Hematopoietic multipotent progenitor cell treated with erythropoietin and hydrocortisone succinate and interleukin-3 and kit ligand, for 4 days (in vitro differentiated cells): ENCODE data around the gene ST3GAL4.
A peak's percentile ranks its signal among the peaks of the same experiment; 100 is the strongest.
"Not testable (repeated sequence)": the region's sequence is repeated elsewhere in the genome, so short reads cannot be mapped to it uniquely, and the experiment has no call there.

Experiments used
- DNase-seq: peaks from one replicate; pipeline ENCODE4 v3.0.0-alpha.2; 2015

Gene ST3GAL4

DNA sequence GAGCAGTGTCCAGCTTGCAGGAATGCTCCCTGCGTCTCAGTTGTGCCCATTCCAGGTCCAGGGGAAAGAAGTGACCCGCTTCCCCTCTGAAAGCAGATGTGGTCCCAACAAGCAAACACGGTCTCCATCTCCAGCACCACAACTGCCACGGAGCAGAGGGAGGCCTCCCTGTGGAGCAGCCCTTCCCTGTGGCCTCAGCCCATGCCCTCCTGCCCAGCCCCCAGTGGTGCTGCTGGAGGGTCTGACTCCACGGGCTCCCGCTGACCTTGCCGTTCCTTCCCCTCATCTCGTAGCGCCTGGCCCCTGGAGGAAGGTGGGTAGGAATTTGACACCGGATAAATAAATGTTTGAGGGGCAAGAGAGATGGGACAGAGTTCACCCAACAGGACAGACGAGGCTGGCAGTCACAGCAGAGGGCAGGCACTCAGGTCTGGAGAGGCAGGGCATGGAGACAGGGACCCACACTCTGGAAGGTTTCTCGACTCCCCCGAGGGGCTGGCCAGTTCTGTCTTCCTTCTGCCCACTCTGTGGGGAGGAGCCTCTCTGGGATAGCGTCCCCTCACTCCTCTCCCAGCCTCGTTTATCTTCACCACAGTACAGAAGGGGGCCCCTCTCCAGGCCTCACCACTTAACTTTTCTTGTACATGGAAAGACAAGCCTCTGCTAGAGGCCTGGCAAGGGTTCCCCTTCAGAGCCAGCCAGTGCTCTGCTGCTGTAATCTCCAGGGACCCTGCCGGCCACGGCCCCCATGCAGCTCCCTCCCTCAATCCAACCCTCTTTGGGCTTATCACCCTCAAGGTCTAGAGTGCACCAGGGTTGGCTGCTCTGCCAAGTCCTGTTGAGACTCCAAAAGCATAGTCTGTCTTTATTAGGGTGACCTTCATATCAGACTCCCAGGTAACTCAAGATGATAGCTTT, 7.5 kb upstream of the ST3GAL4 start:
- peak; percentile 72 for DNase-seq

DNA sequence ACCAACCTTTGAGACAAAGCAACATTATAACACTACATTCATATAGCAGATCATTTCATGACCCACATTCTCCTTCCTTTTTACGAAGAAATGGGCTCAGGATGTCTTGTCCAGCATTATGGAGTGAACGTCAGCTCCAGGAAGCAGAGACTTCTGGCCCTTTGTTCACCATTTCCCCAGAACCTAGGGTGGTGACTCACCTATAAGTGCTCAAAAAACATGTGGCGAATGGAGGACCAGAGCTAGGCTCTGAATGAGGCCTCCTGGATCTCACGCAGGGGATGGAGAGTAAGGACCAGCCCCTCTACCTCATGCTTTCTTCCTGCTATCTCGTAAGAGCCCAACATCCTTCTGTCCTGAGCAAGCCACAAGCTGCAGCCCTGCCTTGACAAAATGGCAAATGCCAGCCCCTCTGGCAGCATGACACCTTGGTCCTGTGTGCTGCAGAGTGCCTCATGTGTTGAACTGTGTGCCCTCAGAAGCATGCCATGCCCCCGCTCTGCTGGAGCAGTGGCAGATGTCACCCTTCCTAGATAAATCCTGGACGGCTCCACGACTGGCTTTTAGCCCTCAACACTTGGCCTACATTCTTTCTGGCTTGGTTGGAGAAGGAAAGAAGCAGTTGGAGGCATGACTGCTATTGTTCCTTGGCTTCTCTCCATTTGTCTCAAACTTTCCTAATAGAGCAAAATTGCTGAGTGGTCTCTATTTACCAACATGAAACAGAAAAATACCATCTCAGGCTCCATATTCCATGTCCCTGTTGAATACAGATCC, 6.5 kb upstream of the ST3GAL4 start:
- DNase-seq, result no peak

DNA sequence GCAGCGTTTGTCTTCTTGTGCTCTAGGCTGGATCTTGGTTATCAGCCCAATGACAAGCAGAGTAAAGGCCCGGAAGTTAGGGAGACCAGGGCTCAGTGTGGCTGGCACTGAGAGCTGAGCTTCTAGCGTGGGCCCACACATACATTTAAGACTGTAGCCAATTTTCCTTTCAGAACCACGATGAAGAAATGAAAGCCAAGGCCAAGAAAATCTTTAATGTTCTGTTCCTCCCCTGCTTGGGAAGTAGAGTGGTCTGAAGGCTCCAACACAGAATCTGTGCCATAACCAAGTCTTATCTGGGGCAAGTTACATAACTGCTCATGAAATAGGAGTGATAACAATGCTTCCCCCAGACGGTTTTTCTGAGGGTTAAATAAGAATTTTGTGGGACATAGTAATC, 4.7 kb upstream of the ST3GAL4 start:
- DNase-seq, result peak; percentile 69

DNA sequence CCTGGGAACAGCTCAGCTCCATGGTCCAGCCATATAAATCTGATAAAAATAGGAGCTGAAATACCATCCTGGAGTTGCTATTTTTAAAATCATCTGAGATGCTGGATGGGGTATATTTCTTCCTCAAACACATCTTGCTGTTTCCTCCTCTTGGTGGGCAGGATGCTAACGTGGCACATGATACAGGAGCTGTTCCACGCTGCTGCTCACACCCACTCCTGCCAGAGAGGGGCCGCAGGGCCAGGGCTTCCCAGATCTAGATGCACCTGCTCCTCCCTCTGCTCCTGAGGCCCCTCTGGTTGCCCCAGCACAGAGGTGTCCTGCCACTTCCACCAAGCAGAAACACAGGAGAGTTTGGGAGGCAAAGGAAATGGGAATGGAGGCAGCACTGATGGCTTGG, 3.3 kb upstream of the ST3GAL4 start:
- DNase-seq, result no peak

DNA sequence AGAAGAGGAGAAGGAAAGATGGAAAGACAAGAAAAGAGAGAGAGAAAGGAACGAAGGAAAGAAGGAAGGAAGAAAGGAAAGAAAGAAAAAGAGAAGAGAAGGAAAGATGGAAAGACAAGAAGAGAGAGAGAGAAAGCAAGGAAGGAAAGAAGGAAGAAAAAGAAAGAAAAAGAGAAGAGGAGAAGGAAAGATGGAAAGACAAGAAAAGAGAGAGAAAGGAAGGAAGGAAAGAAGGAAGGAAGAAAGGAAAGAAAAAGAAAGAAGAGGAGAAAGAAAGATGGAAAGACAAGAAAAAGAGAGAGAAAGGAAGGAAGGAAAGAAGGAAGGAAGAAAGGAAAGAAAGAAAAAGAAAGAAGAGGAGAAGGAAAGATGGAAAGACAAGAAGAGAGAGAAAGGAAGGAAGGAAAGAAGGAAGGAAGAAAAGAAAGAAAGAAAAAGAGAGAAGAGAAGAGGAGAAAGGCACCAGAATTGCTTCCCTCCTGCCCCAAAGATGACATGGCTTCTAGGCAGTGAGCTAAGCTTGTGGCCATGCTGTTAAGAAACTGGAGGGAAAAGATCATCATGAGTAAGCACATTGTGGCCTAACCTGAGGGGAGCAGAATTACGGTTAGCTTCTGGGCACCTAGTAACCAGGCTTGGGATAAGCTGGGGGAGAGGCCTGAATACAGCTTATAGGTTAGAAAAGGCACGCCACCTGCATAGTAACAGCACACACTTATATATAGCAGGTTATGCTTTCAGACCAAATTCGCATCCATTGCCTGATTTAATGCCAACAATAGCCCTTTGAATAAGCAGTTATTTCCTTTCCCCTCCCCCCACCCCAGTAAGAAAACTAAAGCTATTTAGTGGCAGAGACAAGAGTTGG, 2.3 kb upstream of the ST3GAL4 start:
- peak; percentile 93 for DNase-seq

DNA sequence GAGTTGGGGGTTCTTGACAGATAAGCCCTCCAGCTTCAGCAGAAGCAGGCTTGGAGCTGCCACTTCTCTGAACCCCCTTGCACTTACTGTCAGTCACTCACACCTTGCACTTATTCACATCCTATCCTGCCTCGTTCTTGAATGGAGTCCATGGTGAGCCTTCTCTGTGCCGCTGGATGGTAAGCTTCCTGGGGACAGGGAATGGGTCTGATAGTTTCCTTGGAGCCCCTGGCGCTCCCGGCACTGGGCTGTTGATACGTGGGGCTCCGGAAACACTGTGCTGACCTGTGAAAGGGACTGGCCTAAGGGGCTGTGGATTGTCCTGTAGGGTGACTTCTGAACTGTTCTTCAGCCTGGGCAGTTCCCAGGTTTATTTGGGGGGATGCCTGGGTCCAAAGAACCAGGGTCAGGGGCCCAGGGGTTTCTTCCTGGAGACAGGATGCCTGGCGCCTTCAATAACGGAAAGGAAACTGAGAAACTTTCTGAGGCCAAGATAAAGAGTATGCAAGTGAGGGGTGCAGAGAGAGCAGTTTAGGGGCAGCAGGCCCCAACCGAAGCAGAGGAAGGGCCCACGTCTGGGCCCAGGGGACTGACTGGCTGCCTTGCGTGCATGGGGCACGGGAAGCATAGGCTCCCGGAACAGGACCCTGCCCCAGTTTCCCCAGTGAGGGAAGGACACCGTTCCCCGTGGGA, 709 bp upstream of the ST3GAL4 start:
- DNase-seq, result peak; percentile 56

DNA sequence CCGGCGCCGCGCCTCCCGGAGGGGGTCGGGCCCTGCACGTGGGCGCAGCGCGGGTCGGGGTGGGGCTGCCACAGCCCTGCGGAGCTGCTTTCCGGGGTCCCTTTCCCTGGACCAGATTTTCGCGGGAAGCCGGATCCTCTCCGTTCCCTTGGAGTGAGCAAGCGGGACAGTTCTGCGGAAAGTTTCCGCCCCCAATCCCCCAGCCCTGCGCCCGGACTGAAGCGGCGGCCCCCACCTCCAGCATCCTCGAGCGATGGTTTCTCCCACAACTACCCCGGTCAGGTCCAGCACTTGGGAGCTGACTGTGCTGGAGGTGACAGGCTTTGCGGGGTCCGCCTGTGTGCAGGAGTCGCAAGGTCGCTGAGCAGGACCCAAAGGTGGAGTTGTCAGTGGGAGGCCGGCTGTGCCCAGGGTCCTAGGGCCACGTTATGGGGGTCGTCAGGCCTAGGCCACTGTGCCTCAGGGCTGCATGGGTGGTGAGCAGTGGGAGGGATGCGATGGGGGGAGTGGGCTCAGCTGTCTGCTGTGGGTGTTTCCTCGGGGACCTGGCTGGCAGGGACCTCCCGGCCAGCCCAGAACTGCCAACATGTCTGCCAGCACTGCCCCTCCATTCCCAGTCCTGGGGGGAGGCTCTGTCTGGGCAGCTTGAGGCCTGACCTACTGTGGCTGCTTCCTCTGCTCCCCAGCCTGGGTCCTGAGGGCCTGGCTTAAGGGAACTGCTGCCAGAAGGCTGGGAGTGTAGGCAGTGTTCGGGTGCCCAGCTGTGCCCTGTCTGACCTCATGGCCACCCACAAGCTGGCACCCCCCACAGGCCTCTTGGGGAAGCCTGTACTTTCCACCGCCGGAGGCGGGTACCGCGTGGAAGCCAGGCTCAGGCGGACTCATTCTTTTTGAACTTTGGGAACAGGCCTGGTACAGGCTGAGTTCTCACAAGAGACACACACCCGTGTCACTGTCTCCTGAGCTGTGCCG, 726 bp downstream of the ST3GAL4 start:
- peak; percentile 75 for DNase-seq

DNA sequence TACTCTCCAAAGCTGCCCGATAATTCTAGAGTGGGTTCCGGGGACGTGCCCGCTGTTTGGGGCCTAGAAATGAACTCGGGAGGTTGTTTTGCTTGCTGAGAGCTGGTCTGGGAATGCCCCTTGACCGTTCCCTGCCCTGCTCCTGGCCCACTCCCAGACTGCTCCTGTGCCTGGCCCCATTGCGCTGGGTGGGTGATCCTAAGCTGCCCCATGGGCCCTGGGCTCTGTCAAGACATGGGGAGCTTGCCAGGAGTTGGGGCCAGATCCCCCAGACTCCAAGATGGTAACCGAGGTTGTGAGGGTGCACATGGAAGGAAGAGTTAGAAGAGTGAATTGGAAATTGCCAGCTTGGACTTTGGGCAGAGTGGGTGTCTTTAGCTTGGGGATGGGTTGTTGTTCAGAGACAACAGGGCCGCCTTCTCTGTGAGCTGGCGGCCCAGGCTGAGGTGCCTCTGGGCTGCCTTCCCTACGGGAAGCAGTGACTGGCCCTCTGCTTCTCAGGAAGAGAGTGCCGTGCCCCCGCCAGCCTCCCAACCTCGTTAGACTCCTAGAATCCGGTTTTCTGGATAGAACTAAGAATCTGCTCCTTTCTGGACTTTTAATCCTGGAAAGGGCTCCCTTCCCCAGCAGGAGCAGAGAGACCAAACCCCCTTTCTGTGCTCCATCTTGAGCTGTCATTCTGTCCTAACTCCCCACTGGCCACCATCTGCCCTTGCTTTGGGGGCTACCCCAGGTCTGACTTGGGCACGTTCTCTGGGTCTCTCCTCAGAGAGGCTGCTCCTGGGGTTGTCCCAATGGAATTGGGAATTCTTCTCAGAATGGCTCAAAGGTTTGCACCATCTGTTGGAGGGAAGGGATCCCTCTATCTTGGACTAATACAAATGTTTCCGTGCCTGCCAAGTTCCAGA, 1.8 kb downstream of the ST3GAL4 start:
- DNase-seq, result no peak

DNA sequence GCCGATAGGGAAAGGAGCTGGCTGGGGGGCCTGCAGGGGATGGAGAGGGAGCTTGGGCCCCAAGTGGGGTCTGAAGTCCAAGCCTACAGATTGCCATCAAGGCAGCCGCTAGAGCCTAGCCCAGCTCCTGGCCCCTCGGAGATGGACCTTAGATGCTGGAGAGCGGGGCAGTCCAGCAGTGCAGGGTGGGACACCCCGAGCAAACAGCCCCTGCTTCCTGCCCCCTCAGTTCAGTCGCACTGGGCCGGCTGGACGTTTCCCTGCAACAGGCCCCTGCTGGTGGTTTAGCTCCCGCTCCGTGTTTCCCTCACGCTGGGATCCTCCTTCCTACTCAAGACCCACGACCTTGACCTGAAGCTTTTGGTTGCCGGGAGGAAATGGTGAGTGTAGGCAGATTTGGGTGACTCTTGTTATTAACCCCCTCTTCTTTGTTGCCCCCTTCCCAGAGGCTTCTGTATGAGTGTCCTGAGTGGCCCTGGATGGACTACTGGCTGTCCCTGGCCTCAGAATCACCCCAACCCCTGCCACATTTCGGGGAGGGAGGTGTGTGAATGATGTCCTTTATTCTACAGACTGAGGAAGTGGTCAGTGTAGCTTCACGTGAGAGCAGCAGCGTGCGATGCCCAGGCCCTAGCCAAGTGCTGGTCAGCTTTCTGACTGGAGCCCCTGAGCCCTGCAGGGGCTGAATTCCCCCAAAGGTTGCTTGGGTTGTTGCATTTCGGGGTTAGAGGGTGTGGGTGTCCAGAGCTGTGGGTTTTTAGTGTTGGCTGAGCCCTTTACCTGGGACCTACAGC, 2.7 kb downstream of the ST3GAL4 start:
- no peak for DNase-seq

DNA sequence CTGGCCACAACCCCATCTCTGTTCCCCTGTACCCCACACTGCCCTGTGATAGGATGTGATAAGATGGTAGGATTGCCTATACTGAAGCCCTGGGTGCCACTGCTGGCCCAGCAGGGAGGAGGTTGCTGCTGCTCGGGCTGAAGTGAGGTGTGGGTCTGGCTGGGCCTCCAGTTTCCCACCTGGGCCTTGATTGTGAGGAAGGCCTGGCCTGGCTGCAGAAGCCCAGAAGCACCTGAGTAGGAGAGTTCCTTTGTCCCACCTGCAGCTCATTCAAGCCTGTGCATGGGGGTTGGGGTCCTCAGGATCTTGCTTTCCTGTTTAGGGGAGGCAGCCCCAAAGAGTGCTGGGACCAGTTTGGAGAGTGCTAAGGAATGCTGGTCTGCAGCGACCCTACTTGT, 3.3 kb downstream of the ST3GAL4 start:
- DNase-seq, result no peak

DNA sequence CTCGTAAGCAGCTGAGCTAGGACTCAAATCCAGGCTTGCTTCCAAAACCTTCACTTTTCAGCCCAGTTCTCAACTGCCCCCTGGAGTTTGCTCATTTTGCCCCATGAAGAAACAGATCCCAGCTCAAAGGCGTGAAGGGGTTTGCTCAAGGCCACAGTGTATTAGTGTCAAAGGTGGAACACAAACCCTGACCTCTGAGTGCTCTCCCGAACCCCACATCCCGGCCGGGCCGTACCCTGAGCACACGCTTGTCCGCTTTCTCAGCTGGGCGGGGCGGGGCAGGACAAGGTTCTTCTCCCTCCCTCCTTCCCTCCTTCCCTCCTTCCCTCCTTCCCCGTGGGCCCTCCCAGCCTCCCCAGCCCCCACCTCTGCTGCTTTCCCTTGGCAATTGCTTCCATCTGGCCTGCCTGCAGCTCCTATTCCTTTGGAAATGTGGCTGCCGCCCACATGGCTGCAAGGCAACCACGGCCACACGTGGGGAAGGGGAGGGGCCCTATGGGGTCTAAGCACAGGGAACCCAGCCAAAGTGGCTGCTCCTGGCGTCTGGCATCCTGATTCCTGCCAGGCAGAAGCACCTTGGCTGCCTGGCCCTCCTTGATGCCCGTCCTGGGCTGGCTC, 4.1 kb downstream of the ST3GAL4 start:
- DNase-seq, result peak; percentile 38

DNA sequence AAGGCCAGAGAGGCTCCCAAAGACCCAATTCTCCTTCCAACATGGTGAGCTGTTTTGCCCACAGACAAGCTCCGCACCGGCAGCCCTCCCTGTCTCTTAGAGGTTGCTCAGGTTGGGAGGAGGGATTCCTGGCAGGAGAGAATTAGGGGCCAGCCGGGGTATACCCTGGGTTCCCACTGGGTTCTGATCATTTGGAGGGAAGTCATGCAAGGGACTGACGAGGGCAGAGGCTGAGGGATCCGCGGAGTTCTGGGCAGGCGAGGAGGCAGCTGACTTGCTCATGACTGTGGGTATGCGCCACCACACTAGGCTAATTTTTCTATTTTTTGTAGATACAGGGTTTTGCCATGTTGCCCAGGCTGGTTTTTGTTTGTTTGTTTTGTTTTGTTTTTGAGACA, 4.6 kb downstream of the ST3GAL4 start:
- DNase-seq, result no peak

DNA sequence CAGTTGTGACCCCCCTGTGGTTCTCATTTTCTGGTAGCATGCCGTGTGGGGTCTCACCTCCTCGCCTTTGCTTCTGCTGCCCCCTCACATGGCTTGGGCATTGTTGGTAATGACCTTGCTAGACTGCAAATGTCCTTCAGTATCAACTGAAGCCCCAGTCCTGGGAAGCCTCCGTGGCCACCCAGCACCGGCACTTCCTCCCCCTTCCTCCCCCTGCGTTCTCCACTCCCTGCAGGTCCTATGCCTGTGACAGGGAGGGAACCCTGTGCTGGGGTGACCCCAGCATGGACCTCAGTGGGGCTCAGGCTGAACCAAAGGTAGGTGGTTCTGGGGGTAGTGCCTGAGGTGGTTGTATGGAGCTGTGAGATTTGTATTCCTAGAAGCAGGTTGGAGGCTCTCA, 5.9 kb downstream of the ST3GAL4 start:
- no peak for DNase-seq

DNA sequence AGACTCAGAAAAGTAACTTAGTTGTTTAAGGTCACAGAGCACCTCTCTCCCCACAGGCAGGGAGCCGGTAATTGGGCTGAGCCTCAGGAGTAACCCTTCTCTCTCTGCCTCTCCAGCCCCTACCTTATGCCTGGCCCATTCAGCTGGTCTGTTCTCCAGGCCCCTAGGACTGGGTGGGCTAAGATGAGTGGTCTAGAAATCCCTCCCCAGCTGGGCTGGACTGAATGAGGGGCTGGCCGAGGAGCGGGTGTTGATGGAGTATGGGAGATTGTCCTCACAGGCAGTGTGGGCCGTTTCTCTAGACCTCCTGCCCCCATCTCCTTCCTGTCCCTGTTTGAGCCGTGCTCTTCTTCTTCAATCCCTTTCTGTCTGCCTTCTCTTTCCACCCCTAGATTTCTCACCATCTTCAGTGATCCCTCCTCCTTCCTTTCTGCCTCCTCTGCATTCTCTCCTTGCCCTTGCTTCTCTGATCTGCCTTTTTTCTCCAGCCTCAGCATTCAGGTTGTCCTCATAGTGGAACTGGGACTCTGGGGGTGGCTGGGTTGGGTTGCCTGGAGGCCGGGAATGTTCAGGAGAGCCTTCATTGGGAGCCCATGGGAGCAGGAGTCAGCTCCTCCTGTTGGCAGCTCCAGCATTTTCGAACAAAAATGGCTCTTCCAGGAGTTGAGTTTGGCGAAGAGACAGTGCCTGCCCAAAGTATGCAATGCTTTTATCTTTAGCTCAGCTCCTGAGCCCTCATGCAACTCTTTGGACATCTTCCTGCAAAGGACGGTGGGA, 7.6 kb downstream of the ST3GAL4 start:
- DNase-seq, result no peak

DNA sequence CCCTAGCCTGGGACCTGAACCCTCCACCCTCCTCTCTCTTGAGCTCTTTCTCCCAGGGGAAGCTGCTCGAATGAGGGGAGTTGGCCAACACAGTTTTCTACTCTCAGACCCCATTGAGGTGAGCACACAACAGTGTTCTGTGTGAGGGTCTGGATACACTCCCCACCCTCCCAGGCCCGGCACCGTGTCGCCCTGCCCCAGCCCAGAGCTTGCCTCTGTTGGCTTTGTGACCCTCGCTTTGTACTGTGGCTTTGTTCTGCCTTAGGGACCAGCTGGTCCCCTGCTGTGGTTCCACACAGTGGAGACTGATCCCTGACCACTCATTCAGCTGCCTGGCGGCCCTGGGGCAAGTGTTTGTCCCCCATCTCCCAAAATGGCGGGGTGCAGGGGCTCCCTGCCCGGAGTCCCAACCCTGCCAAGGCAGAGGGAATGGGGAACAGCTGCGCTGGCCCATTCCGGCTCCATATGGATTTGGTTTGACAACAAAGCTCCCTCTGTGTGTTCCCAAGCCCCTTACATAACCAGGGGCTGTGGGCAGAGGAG, 8.3 kb downstream of the ST3GAL4 start:
- DNase-seq, result no peak

DNA sequence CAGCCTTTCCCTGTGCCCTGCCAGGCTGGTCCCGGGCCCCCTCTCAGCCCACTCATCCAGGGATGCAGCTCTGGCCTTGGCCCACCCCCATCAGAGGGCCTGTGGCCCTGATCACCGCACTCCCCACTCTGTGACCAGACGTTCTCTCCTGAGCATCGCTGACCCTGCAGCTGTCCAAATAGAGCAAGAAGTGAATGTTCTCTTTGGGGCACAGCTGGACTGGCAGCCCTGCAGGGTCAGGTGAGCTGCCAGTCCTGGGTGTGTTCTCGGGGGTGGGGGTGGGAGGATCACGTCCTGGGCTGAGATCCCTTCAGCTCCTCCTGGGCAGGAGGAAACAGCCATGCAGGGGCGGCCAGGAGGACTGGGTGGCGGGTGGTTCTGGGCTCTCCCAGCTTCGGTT, 9.2 kb downstream of the ST3GAL4 start:
- DNase-seq, result not testable (repeated sequence)

DNA sequence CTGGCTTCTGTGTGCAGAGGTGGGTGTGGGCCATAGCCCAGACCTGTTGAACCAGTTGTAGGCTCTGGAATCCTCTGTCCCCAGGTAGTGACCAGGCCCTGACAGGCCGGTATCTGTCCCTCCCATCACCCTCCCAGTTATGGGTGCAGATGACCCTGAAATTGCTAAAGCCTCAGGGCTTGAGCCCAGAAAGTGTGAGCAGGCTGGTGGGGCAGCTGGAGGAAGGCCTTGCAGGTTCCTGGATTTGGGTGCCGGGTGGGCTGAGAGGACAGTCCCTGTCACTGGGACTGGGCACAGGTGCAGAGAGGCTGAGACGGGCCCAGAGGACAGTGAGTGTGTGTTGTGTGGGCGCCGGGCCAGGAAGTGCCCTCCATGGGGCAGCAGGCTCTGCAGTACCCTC, 10.0 kb downstream of the ST3GAL4 start:
- not testable (repeated sequence) for DNase-seq
